RKO (cell line): ENCODE measurements around the gene IGFBP6.
"Not testable (repeated sequence)": the region's sequence is repeated elsewhere in the genome, so short reads cannot be mapped to it uniquely, and the experiment has no call there.

Experiments
- DNase-seq: peaks from one replicate; pipeline ENCODE4 v3.0.0-alpha.2; 2016; ENCODE audit warnings: low spot score

The IGFBP6 gene

GRCh38 chr12:53070877-53071492 is 26.5 kb upstream of the IGFBP6 start:
- no peak for DNase-seq

- no peak for DNase-seq
Observed at GRCh38 chr12:53071591-53072551, 25.6 kb upstream of the IGFBP6 start.

GRCh38 chr12:53073881-53074280 is 23.6 kb upstream of the IGFBP6 start:
- no peak for DNase-seq

GRCh38 chr12:53074283-53074998 is 23.0 kb upstream of the IGFBP6 start:
- DNase-seq: no peak

GRCh38 chr12:53074999-53075370 is 22.5 kb upstream of the IGFBP6 start:
- no peak for DNase-seq

- no peak for DNase-seq
Observed at GRCh38 chr12:53076461-53076860, 21.0 kb upstream of the IGFBP6 start.

GRCh38 chr12:53077030-53077429 is 20.4 kb upstream of the IGFBP6 start:
- no peak for DNase-seq

- peak; percentile 66 for DNase-seq
Observed at GRCh38 chr12:53078425-53079225, 18.8 kb upstream of the IGFBP6 start.

- DNase-seq: peak; percentile 96
Observed at GRCh38 chr12:53079226-53080117, 18.0 kb upstream of the IGFBP6 start, which contains the start of gene SPRYD3. SPRYD3 (minus strand) TSS chr12:53079390; CDS start chr12:53079333, 57 bp downstream.

GRCh38 chr12:53082637-53083175 is 14.8 kb upstream of the IGFBP6 start:
- DNase-seq: no peak

GRCh38 chr12:53086361-53086760 is 11.1 kb upstream of the IGFBP6 start:
- DNase-seq: no peak

GRCh38 chr12:53090105-53090504 is 7.4 kb upstream of the IGFBP6 start:
- DNase-seq: no peak

- no peak for DNase-seq
Observed at GRCh38 chr12:53090554-53090953, 6.9 kb upstream of the IGFBP6 start.

- no peak for DNase-seq
Observed at GRCh38 chr12:53091756-53092155, 5.7 kb upstream of the IGFBP6 start.

- DNase-seq: no peak
Observed at GRCh38 chr12:53093777-53094393, 3.6 kb upstream of the IGFBP6 start.

GRCh38 chr12:53094394-53094787 is 3.1 kb upstream of the IGFBP6 start:
- DNase-seq: no peak

GRCh38 chr12:53094796-53095595 is 2.5 kb upstream of the IGFBP6 start:
- DNase-seq: peak; percentile 22

GRCh38 chr12:53095596-53095895 is 1.9 kb upstream of the IGFBP6 start:
- not testable (repeated sequence) for DNase-seq

GRCh38 chr12:53096089-53096741 is 1.3 kb upstream of the IGFBP6 start:
- no peak for DNase-seq
